Amygdala (tissue), 56 donors: ENCODE measurements around the gene PTGES2.

Experiments used
- DNase-seq, 56 donors: peaks; one replicate each; lab custom pipeline; 2025; lab: John Stamatoyannopoulos, UW

Gene PTGES2

GRCh38 chr9:128153947-128154695 lies 26.6 kb upstream of the PTGES2 start:
- DNase-seq = no peak

- no peak for DNase-seq
Observed at GRCh38 chr9:128153060-128153946, 25.8 kb upstream of the PTGES2 start.

GRCh38 chr9:128152133-128153059 lies 24.9 kb upstream of the PTGES2 start:
- no peak for DNase-seq

GRCh38 chr9:128151309-128152132 lies 24.0 kb upstream of the PTGES2 start:
- no peak for DNase-seq

GRCh38 chr9:128150594-128151308 lies 23.2 kb upstream of the PTGES2 start:
- DNase-seq = no peak

- DNase-seq = no peak
Observed at GRCh38 chr9:128149951-128150593, 22.5 kb upstream of the PTGES2 start.

- no peak for DNase-seq
Observed at GRCh38 chr9:128149001-128149701, 21.6 kb upstream of the PTGES2 start, which contains the start of gene LCN2. TSS of gene LCN2 (plus strand) at chr9:128149453. CDS start at chr9:128149526, 73 bp downstream.

- DNase-seq = no peak
Observed at GRCh38 chr9:128148509-128149000, 21.0 kb upstream of the PTGES2 start.

- no peak for DNase-seq
Observed at GRCh38 chr9:128146591-128147120, 19.1 kb upstream of the PTGES2 start.

GRCh38 chr9:128145951-128146351 lies 18.4 kb upstream of the PTGES2 start:
- DNase-seq = no peak

GRCh38 chr9:128145536-128145935 lies 18.0 kb upstream of the PTGES2 start:
- no peak for DNase-seq

- DNase-seq = no peak
Observed at GRCh38 chr9:128144239-128145181, 17.0 kb upstream of the PTGES2 start.

GRCh38 chr9:128143525-128144238 lies 16.2 kb upstream of the PTGES2 start:
- no peak for DNase-seq

GRCh38 chr9:128142596-128142995 lies 15.1 kb upstream of the PTGES2 start:
- no peak for DNase-seq

- no peak for DNase-seq
Observed at GRCh38 chr9:128142061-128142460, 14.5 kb upstream of the PTGES2 start.

- no peak for DNase-seq
Observed at GRCh38 chr9:128141604-128142003, 14.1 kb upstream of the PTGES2 start.
